B cell (primary cell): Measurements from ENCODE around the gene CECR2.

Experiments
- EZH2 ChIP-seq: IDR thresholded peaks from 2 replicates; pipeline ENCODE4 v1.6.1; 2012; ENCODE audit warnings: borderline replicate concordance, low read depth, mild to moderate bottlenecking, moderate library complexity, low read length; ENCODE audit not compliant: insufficient read depth, poor library complexity, severe bottlenecking
- TF ChIP-seq, protein P1 (sequence below): fragments of 200-600 bp; IDR thresholded peaks from one replicate; pipeline ENCODE4 v1.8.0; 2022; ENCODE audit warnings: antibody characterized with exemption, mild to moderate bottlenecking

DNA sequence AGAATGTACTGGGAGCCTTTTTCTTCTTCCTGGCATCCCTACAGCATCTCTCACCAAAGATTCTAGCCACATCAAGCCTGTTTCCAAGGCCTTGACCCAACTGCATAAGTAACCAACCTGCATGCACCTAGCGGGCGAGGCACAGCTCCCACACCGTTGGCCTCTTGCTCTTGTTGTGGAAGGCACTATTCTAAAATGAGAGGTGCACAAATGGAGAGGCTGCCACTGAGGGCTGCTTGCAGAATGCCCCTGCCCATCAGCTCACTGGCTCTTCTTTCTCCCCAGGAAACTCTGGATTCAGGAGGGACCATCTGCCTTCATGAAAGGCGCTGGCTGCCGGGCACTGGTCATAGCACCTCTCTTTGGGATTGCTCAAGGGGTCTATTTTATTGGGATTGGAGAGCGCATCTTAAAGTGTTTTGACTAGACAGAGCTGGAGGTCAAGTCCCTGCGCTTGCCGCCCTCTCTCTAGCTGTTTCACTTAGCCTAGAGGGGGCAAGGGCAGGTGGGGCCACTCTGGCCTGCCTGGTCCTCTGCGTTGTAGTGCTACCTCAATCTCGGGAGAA is 220.6 kb downstream of the CECR2 start:
- TF ChIP-seq, protein P1, sequence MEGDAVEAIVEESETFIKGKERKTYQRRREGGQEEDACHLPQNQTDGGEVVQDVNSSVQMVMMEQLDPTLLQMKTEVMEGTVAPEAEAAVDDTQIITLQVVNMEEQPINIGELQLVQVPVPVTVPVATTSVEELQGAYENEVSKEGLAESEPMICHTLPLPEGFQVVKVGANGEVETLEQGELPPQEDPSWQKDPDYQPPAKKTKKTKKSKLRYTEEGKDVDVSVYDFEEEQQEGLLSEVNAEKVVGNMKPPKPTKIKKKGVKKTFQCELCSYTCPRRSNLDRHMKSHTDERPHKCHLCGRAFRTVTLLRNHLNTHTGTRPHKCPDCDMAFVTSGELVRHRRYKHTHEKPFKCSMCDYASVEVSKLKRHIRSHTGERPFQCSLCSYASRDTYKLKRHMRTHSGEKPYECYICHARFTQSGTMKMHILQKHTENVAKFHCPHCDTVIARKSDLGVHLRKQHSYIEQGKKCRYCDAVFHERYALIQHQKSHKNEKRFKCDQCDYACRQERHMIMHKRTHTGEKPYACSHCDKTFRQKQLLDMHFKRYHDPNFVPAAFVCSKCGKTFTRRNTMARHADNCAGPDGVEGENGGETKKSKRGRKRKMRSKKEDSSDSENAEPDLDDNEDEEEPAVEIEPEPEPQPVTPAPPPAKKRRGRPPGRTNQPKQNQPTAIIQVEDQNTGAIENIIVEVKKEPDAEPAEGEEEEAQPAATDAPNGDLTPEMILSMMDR: no peak
- no peak for TF ChIP-seq EZH2
